Uterus (tissue), 4 donors: ENCODE measurements around the gene SLC25A4. TPM values are rescaled to one million over a fixed set of nuclear protein-coding genes. Genes with fewer than 3 reads are reported as not detected.

Experiments used
- DNase-seq, 2 donors: peaks; one replicate each; pipeline ENCODE4 v3.0.0-alpha.2; 2019 to 2020
- H3K27ac ChIP-seq, 2 donors: fragments of 200-600 bp; sonication (generic); 1 replicate in 1 of 2; 2 replicates in 1 of 2; pipeline ENCODE4 v1.5.1; 2016 to 2018
- H3K27me3 ChIP-seq, 2 donors: fragments of 200-600 bp; sonication (generic); one replicate each; pipeline ENCODE4 v1.5.1; 2018 to 2019; ENCODE audit warnings: control low read depth in 1 of 2
- H3K36me3 ChIP-seq, 2 donors: fragments of 200-600 bp; sonication (generic); one replicate each; pipeline ENCODE4 v1.5.1; 2019; ENCODE audit warnings: control low read depth in 1 of 2
- H3K4me1 ChIP-seq, 2 donors: fragments of 200-600 bp; sonication (generic); one replicate each; pipeline ENCODE4 v1.5.1; 2018 to 2019; ENCODE audit warnings: control low read depth in 1 of 2
- H3K4me3 ChIP-seq, 2 donors: fragments of 200-600 bp; sonication (generic); 1 replicate in 1 of 2; 2 replicates in 1 of 2; pipeline ENCODE4 v1.5.1; 2018 to 2019; ENCODE audit warnings: mild to moderate bottlenecking in 1 of 2
- H3K9me3 ChIP-seq, 2 donors: fragments of 200-600 bp; sonication (generic); one replicate each; pipeline ENCODE4 v1.5.1; 2019; ENCODE audit warnings: control low read depth in 1 of 2
- CTCF ChIP-seq, 4 experiments: fragments of 200-600 bp in 2 of 4; fragments of 450-650 bp in 2 of 4; sonication (generic) in 2 of 4; IDR thresholded peaks; one replicate each; pipeline ENCODE4 v1.5.1; 2016 to 2019; ENCODE audit warnings: antibody characterized with exemption in 4 of 4, mild to moderate bottlenecking in 2 of 4, moderate library complexity in 1 of 4
- POLR2A ChIP-seq, 2 donors: fragments of 450-650 bp; IDR thresholded peaks; one replicate each; pipeline ENCODE4 v1.6.1; 2016; ENCODE audit warnings: antibody characterized with exemption in 2 of 2, mild to moderate bottlenecking in 1 of 2, moderate library complexity in 1 of 2
- intact Hi-C: fragments of 100-400 bp; cut with DNase I; formaldehyde crosslinking; loops from one replicate; pipeline ENCODE4 v1.15.1; 2023; ENCODE audit warnings: low total_unique reads
- total RNA-seq, 4 donors: library from RNA; depleted of rRNA in 3 of 4; stranded (reverse); fragments of >200 nt in 3 of 4; gene quantifications; one replicate each; pipeline versions ENCODE4 v1.1.0 to v1.2.4, GENCODE V29; 2014 to 2023
- donor health status: DM: yes; HTN: yes; CAD: no.

Gene SLC25A4
- total RNA-seq, 4 donors from 2014 or later = 9.5 to 24.4 (median 14.4) TPM

- Histone ChIP-seq H3K36me3 (no peaks in the 10 kb centered on the region), H3K4me3 (no peak overlapping the region), H3K27me3 (no peaks in the 10 kb centered on the region), H3K9me3 (no peaks in the 10 kb centered on the region), H3K27ac (no peak overlapping the region), H3K4me1 (no peaks in the 10 kb centered on the region)
- intact Hi-C loops = no loop called here
- TF ChIP-seq POLR2A (IDR thresholded peaks at IDR 0.05) (no peak), CTCF (IDR thresholded peaks at IDR 0.05) (no peak)
- DNase-seq = no peak
These were observed 34.9 kb upstream of the SLC25A4 start for GRCh38 chr4:185108185-185108584.

- no peaks in the 10 kb centered on the region for H3K4me1 ChIP-seq
- intact Hi-C loops = no loop called here
- H3K36me3 ChIP-seq = no peaks in the 10 kb centered on the region
- no peak overlapping the region for H3K4me3 ChIP-seq
- TF ChIP-seq POLR2A (IDR thresholded peaks at IDR 0.05) = no peak
- TF ChIP-seq CTCF (IDR thresholded peaks at IDR 0.05) = no peak
- H3K9me3 ChIP-seq = no peaks in the 10 kb centered on the region
- DNase-seq = no peak
- no peak overlapping the region for H3K27ac ChIP-seq
- H3K27me3 ChIP-seq = no peaks in the 10 kb centered on the region
These were observed 34.4 kb upstream of the SLC25A4 start for GRCh38 chr4:185108669-185109068.

DNA sequence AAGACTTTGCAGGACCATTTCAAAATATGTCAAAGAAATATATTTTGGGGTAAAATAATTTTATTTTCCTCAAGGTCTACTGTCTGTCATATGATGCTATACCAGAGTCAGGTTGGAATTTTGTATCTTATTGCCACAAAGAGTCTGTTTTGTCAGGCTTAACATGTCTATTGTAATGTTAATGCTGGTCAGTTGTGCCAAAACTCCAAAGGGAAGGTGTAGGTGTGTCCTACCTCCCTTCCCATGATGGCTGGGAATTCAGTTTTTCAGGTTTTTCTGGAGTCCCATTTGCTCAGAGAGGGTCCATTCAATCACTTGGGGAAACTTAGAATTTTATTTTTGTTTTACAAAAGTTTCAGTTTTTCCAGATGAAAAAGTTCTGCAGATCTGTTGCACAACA is 33.3 kb upstream of the SLC25A4 start:
- H3K27me3 ChIP-seq = no peaks in the 10 kb centered on the region
- no peaks in the 10 kb centered on the region for H3K4me1 ChIP-seq
- H3K27ac ChIP-seq = no peak overlapping the region
- TF ChIP-seq CTCF (IDR thresholded peaks at IDR 0.05) = no peak
- no peak for TF ChIP-seq POLR2A (IDR thresholded peaks at IDR 0.05)
- intact Hi-C loops = no loop called here
- no peaks in the 10 kb centered on the region for H3K36me3 ChIP-seq
- H3K9me3 ChIP-seq = no peaks in the 10 kb centered on the region
- no peak overlapping the region for H3K4me3 ChIP-seq
- no peak for DNase-seq

DNA sequence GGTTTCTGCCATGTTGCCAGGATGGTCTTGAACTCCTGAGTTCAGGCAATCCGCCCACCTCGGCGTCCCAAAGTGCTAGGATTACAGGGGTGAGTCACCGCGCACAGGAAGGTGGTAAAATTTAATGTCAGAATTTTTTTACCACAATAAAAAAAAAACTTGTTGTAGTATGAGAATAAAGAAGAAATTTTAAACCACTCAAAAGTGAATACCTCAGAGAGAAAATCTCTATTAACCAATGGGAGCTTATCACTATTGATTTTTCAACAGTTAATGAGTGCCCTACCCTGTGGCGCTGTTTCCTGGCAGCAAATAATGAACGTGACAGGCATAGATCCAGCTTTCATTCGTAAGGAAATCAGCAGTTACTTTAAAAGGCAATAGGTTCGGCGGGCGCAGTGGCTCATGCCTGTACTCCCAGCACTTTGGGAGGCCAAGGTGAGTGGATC is 32.7 kb upstream of the SLC25A4 start:
- TF ChIP-seq POLR2A (IDR thresholded peaks at IDR 0.05) (no peak), CTCF (IDR thresholded peaks at IDR 0.05) (no peak)
- no peak overlapping the region for H3K27ac ChIP-seq
- no peaks in the 10 kb centered on the region for H3K4me1 ChIP-seq
- no peak for DNase-seq
- H3K27me3 ChIP-seq = no peaks in the 10 kb centered on the region
- intact Hi-C loops = no loop called here
- H3K36me3 ChIP-seq = no peaks in the 10 kb centered on the region
- H3K9me3 ChIP-seq = no peaks in the 10 kb centered on the region
- H3K4me3 ChIP-seq = no peak overlapping the region

DNA sequence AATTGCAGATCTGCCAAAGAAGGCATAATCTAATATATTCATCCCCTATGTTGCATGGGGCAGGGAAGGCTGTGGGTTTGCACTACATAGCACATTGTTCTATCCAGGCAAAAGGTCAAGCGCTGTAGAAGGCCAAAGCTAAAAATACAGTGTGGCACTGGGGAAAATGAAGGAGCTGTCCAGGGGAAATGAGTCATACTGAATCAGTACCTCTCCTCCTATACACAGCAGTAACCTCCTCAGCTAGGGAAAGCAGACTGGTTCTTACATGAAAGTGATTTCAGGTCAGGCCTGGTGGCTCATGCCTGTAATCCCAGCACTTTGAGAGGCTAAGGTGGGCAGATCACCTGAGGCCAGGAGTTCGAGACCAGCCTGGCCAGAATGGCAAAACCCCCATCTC is 31.0 kb upstream of the SLC25A4 start:
- no peaks in the 10 kb centered on the region for H3K27me3 ChIP-seq
- intact Hi-C loops = no loop called here
- H3K9me3 ChIP-seq = no peaks in the 10 kb centered on the region
- H3K4me1 ChIP-seq = no peaks in the 10 kb centered on the region
- peak overlapping the region; percentile 43 to 51 for H3K27ac ChIP-seq
- no peak for TF ChIP-seq CTCF (IDR thresholded peaks at IDR 0.05)
- TF ChIP-seq POLR2A (IDR thresholded peaks at IDR 0.05) = no peak
- DNase-seq = peak; percentile 31 to 53
- no peak overlapping the region for H3K4me3 ChIP-seq
- no peaks in the 10 kb centered on the region for H3K36me3 ChIP-seq
